Neuronal stem cell (in vitro differentiated cells): ENCODE measurements around the gene CR2.

Experiments
- DNase-seq: peaks from one replicate; pipeline ENCODE4 v3.0.0-alpha.2; 2013; ENCODE audit warnings: low spot score
- H2AFZ ChIP-seq: one replicate; pipeline ENCODE4 v1.6.1; 2013; ENCODE audit warnings: mild to moderate bottlenecking, low read length, inconsistent platforms
- H2AK5ac ChIP-seq: 2 replicates; pipeline ENCODE4 v1.6.1; 2013; ENCODE audit warnings: low read depth, mild to moderate bottlenecking, inconsistent platforms, low read length, moderate library complexity, mixed read lengths
- H2BK120ac ChIP-seq: 2 replicates; pipeline ENCODE4 v1.6.1; 2013; ENCODE audit warnings: low read depth, mild to moderate bottlenecking, inconsistent platforms, low read length, moderate library complexity, mixed read lengths
- H2BK12ac ChIP-seq: one replicate; pipeline ENCODE4 v1.6.1; 2013; ENCODE audit warnings: low read length, inconsistent platforms
- H2BK15ac ChIP-seq: 2 replicates; pipeline ENCODE4 v1.6.1; 2013; ENCODE audit warnings: mild to moderate bottlenecking, low read length, inconsistent platforms, mixed read lengths
- H2BK5ac ChIP-seq: one replicate; pipeline ENCODE4 v1.6.1; 2013; ENCODE audit warnings: inconsistent platforms, mild to moderate bottlenecking, low read length, moderate library complexity
- H3K14ac ChIP-seq: one replicate; pipeline ENCODE4 v1.6.1; 2013; ENCODE audit warnings: low read length, inconsistent platforms
- H3K18ac ChIP-seq: 2 replicates; pipeline ENCODE4 v1.6.1; 2013; ENCODE audit warnings: low read length, inconsistent platforms
- H3K23ac ChIP-seq: 2 replicates; pipeline ENCODE4 v1.6.1; 2013; ENCODE audit warnings: low read depth, mild to moderate bottlenecking, mixed read lengths, low read length, inconsistent platforms; ENCODE audit not compliant: poor library complexity
- H3K27ac ChIP-seq: replicated peaks from 3 replicates; pipeline ENCODE4 v1.5.1; 2013; ENCODE audit warnings: low read length, inconsistent platforms
- H3K27me3 ChIP-seq, 3 experiments: 2 replicates each; pipeline ENCODE4 v1.6.1; 2013; ENCODE audit warnings: low read length in 3 of 3, mild to moderate bottlenecking in 2 of 3, inconsistent platforms in 1 of 3, low read depth in 1 of 3, mixed read lengths in 1 of 3, moderate library complexity in 1 of 3; ENCODE audit not compliant: control insufficient read depth in 3 of 3, insufficient read depth in 3 of 3
- H3K36me3 ChIP-seq, 2 donors: replicated peaks in 1 of 2; 2 replicates each; pipeline ENCODE4 v1.6.1; 2013; ENCODE audit warnings: low read length in 2 of 2; ENCODE audit not compliant: control insufficient read depth in 2 of 2, insufficient read depth in 2 of 2
- H3K4ac ChIP-seq: 2 replicates; pipeline ENCODE4 v1.6.1; 2013; ENCODE audit warnings: inconsistent platforms, mild to moderate bottlenecking, low read length, moderate library complexity
- H3K4me1 ChIP-seq, 2 donors: 1 replicate in 1 of 2; 2 replicates in 1 of 2; pipeline ENCODE4 v1.6.1; 2013; ENCODE audit warnings: low read length in 2 of 2, low read depth in 1 of 2; ENCODE audit not compliant: control insufficient read depth in 2 of 2, insufficient read depth in 1 of 2
- H3K4me2 ChIP-seq: one replicate; pipeline ENCODE4 v1.6.1; 2013; ENCODE audit warnings: mild to moderate bottlenecking, low read length, inconsistent platforms; ENCODE audit not compliant: insufficient read depth, poor library complexity, severe bottlenecking
- H3K4me3 ChIP-seq, 2 donors: 2 replicates each; pipeline ENCODE4 v1.5.1; 2013; ENCODE audit warnings: low read length in 2 of 2, mild to moderate bottlenecking in 2 of 2, inconsistent platforms in 1 of 2, moderate library complexity in 1 of 2
- H3K79me1 ChIP-seq: one replicate; pipeline ENCODE4 v1.6.1; 2013; ENCODE audit warnings: low read depth, mild to moderate bottlenecking, inconsistent platforms, low read length, moderate library complexity
- H3K9ac ChIP-seq: one replicate; pipeline ENCODE4 v1.6.1; 2013; ENCODE audit warnings: mild to moderate bottlenecking, low read depth, low read length, inconsistent platforms; ENCODE audit not compliant: poor library complexity
- H3K9me3 ChIP-seq, 2 donors: replicated peaks in 1 of 2; 2 replicates each; pipeline versions ENCODE3 to v1.6.1; 2013; ENCODE audit warnings: low read length in 2 of 2, mild to moderate bottlenecking in 2 of 2, inconsistent platforms in 1 of 2, low read depth in 1 of 2, mixed read lengths in 1 of 2, moderate library complexity in 1 of 2; ENCODE audit not compliant: control insufficient read depth in 2 of 2, insufficient read depth in 1 of 2
- H4K8ac ChIP-seq: one replicate; pipeline ENCODE4 v1.6.1; 2013; ENCODE audit warnings: low read depth, mild to moderate bottlenecking, inconsistent platforms, low read length, moderate library complexity
- H4K91ac ChIP-seq: one replicate; pipeline ENCODE4 v1.6.1; 2013; ENCODE audit warnings: low read length, low read depth, mild to moderate bottlenecking, inconsistent platforms; ENCODE audit not compliant: poor library complexity
- WGBS, 2 donors: extraction: QIAGEN DNeasy Blood & Tissue Kit; methylation state at CpG; one replicate each; pipeline ENCODE4 v1.1.7; 2013; ENCODE audit warnings: missing lambda C conversion rate in 2 of 2, mixed read lengths in 1 of 2; ENCODE audit not compliant: insufficient read length in 2 of 2, insufficient replicate concordance in 1 of 2; ENCODE audit errors: extremely low coverage in 2 of 2; 5-methylcytosine and 5-hydroxymethylcytosine counted together

Gene CR2

GRCh38 chr1:207444514-207445217, 9.5 kb upstream of the CR2 start:
- H2AFZ ChIP-seq = no peak overlapping the region
- no peak overlapping the region for H2BK12ac ChIP-seq
- H3K9ac ChIP-seq = no peak overlapping the region
- no peak overlapping the region for H3K18ac ChIP-seq
- peaks cover 0 to 1% (median 0%) of the 10 kb centered on the region in 3 experiments for H3K27me3 ChIP-seq
- H3K9me3 ChIP-seq = no peaks in the 10 kb centered on the region
- H3K14ac ChIP-seq = no peak overlapping the region
- no CpG with 5 or more reads among the region's 5 CpGs for WGBS, 2 donors
- no peak overlapping the region for H2BK15ac ChIP-seq
- no peaks in the 10 kb centered on the region for H3K4me1 ChIP-seq
- H3K4me3 ChIP-seq = no peak overlapping the region
- no peak overlapping the region for H2AK5ac ChIP-seq
- no peak overlapping the region for H3K4ac ChIP-seq
- H2BK120ac ChIP-seq = no peak overlapping the region
- H3K4me2 ChIP-seq = no peak overlapping the region
- no peak overlapping the region for H3K27ac ChIP-seq
- DNase-seq = no peak
- H3K79me1 ChIP-seq = no peaks in the 10 kb centered on the region
- H3K36me3 ChIP-seq = no peaks in the 10 kb centered on the region
- no peak overlapping the region for H3K23ac ChIP-seq
- no peak overlapping the region for H4K8ac ChIP-seq
- no peak overlapping the region for H4K91ac ChIP-seq
- H2BK5ac ChIP-seq = no peak overlapping the region

DNA sequence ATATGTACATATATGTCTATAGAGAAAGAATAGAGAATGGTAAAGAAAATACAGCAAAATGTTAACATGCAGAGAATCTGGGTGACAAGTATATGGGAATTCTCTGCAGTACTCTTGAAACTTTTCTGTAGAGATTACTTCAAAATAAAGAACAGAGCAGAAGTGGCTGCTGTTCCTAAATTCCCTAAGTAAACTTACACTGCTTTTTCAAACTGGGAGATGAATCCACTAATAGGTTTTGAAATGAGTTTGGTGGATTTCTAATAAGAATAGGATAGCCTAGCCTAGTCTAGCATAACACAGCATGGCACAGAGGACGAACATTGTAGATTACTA, 450 bp upstream of the CR2 start:
- Histone ChIP-seq H3K36me3 (no peaks in the 10 kb centered on the region), H2AK5ac (no peak overlapping the region), H3K79me1 (no peaks in the 10 kb centered on the region), H3K27ac (no peak overlapping the region), H3K18ac (no peak overlapping the region), H4K91ac (no peak overlapping the region), H2BK15ac (no peak overlapping the region), H3K9me3 (peaks cover 0 to 1% of the 10 kb centered on the region in 2 donors), H3K4me3 (no peak overlapping the region), H3K9ac (no peak overlapping the region), H4K8ac (no peak overlapping the region), H2BK120ac (no peak overlapping the region), H2BK5ac (no peak overlapping the region), H2BK12ac (no peak overlapping the region), H3K4ac (no peak overlapping the region), H2AFZ (no peak overlapping the region), H3K14ac (no peak overlapping the region), H3K4me2 (peak overlapping the region; percentile 96), H3K23ac (no peak overlapping the region), H3K4me1 (no peaks in the 10 kb centered on the region), H3K27me3 (peaks cover 0 to 64% (median 22%) of the 10 kb centered on the region in 3 experiments)
- no peak for DNase-seq
- WGBS, 2 donors = no CpG with 5 or more reads among the region's 1 CpG

DNA sequence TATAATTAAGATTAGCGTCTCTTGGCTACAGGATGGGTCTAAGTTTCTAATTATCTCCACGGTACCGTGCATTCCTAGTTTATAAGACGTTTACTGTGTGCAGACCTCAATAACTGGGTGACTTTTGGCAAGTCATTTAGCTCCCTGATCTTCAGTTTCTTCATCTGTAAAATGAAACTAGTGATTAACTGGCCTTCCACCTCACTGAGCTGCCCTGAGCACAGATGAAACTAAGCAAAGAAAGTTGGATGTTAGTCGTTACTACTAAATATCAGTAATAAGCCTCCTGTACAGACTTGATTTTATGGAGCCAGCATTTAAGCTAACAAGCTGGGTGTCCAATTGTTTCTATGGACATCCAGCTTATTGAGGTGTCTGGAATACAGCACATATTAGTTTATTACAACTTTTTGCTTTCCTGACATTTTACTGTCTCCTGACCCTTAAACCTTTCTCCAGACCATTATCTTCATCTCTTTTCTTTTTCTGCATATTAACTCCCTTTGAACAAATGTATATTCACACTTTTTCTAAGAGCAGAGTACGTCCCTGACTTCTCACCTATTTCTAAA, 1.1 kb downstream of the CR2 start:
- Histone ChIP-seq H3K4me3 (no peak overlapping the region), H4K8ac (no peak overlapping the region), H3K79me1 (no peaks in the 10 kb centered on the region), H2BK15ac (no peak overlapping the region), H3K4me1 (no peaks in the 10 kb centered on the region), H3K18ac (no peak overlapping the region), H2BK12ac (no peak overlapping the region), H3K14ac (no peak overlapping the region), H3K23ac (no peak overlapping the region), H2AK5ac (no peak overlapping the region), H2AFZ (no peak overlapping the region), H3K4me2 (no peak overlapping the region), H3K9me3 (peaks cover 0 to 1% of the 10 kb centered on the region in 2 donors), H2BK120ac (no peak overlapping the region), H3K36me3 (no peaks in the 10 kb centered on the region), H3K27me3 (peaks cover 0 to 64% (median 22%) of the 10 kb centered on the region in 3 experiments), H4K91ac (no peak overlapping the region), H3K9ac (no peak overlapping the region), H3K4ac (no peak overlapping the region), H2BK5ac (no peak overlapping the region), H3K27ac (no peak overlapping the region)
- WGBS, 2 donors = no CpG with 5 or more reads among the region's 6 CpGs
- DNase-seq = no peak

GRCh38 chr1:207458414-207458813, 4.3 kb downstream of the CR2 start:
- Histone ChIP-seq H3K27ac (no peak overlapping the region), H3K18ac (no peak overlapping the region), H3K79me1 (no peaks in the 10 kb centered on the region), H2BK15ac (no peak overlapping the region), H3K23ac (no peak overlapping the region), H3K27me3 (peaks cover 0 to 44% (median 19%) of the 10 kb centered on the region in 3 experiments), H2BK5ac (no peak overlapping the region), H2BK12ac (no peak overlapping the region), H3K4me2 (no peak overlapping the region), H3K4ac (no peak overlapping the region), H3K36me3 (no peaks in the 10 kb centered on the region), H3K14ac (no peak overlapping the region), H2AK5ac (no peak overlapping the region), H4K8ac (no peak overlapping the region), H4K91ac (no peak overlapping the region), H2BK120ac (no peak overlapping the region), H3K4me3 (no peak overlapping the region), H2AFZ (no peak overlapping the region), H3K9ac (no peak overlapping the region), H3K9me3 (peaks cover 0 to 1% of the 10 kb centered on the region in 2 donors), H3K4me1 (no peaks in the 10 kb centered on the region)
- WGBS, 2 donors = no CpG with 5 or more reads among the region's 1 CpG
- no peak for DNase-seq
